GM18873 (cell line): ENCODE measurements around the gene METTL25B.

ENCODE experiments used
- ATAC-seq: cut with Tn5 transposase; IDR thresholded peaks from one replicate; pipeline ENCODE4 v1.9.1; 2021; ENCODE audit warnings: mild to moderate bottlenecking, moderate library complexity, moderate number of reproducible peaks; ENCODE audit not compliant: unreplicated experiment, low FRiP score

Gene METTL25B

GRCh38 chr1:156700736-156701531 lies 27.3 kb upstream of the METTL25B start:
- no peak for ATAC-seq

- ATAC-seq, result no peak
These were observed 24.9 kb upstream of the METTL25B start for GRCh38 chr1:156703336-156703735.

- ATAC-seq, result no peak
These were observed 24.5 kb upstream of the METTL25B start for GRCh38 chr1:156703741-156704140.

GRCh38 chr1:156704166-156704711 lies 24.0 kb upstream of the METTL25B start:
- no peak for ATAC-seq

GRCh38 chr1:156704930-156705320 lies 23.3 kb upstream of the METTL25B start:
- no peak for ATAC-seq

GRCh38 chr1:156705321-156705917 lies 22.9 kb upstream of the METTL25B start, which contains the start of gene CRABP2:
CRABP2 (minus strand) TSS chr1:156705583; CDS start chr1:156705446, 137 bp downstream.
- no peak for ATAC-seq

- ATAC-seq, result no peak
These were observed 22.2 kb upstream of the METTL25B start for GRCh38 chr1:156705918-156706656.

GRCh38 chr1:156706657-156707416 lies 21.4 kb upstream of the METTL25B start:
- no peak for ATAC-seq

- ATAC-seq, result no peak
These were observed 20.7 kb upstream of the METTL25B start for GRCh38 chr1:156707417-156708217.

- ATAC-seq, result no peak
These were observed 20.0 kb upstream of the METTL25B start for GRCh38 chr1:156708218-156708661.

- no peak for ATAC-seq
These were observed 19.2 kb upstream of the METTL25B start for GRCh38 chr1:156709031-156709430.

- ATAC-seq, result no peak
These were observed 18.3 kb upstream of the METTL25B start for GRCh38 chr1:156709757-156710489.

GRCh38 chr1:156711011-156711817 lies 17.1 kb upstream of the METTL25B start:
- no peak for ATAC-seq

GRCh38 chr1:156712626-156713025 lies 15.6 kb upstream of the METTL25B start:
- ATAC-seq, result no peak

- no peak for ATAC-seq
These were observed 13.4 kb upstream of the METTL25B start for GRCh38 chr1:156714830-156715229.

- no peak for ATAC-seq
These were observed 10.9 kb upstream of the METTL25B start for GRCh38 chr1:156717351-156717750.

- no peak for ATAC-seq
These were observed 7.1 kb upstream of the METTL25B start for GRCh38 chr1:156721131-156721530.

GRCh38 chr1:156721535-156721934 lies 6.7 kb upstream of the METTL25B start:
- no peak for ATAC-seq
